Dermis blood vessel endothelial cell (primary cell): ENCODE results near the gene ATF7. TPM values are rescaled to one million over a fixed set of nuclear protein-coding genes. Genes with fewer than 3 reads are reported as not detected.
A peak's percentile ranks its signal among the peaks of the same experiment; 100 is the strongest.

ENCODE experiments used
- DNase-seq: peaks from one replicate; pipeline ENCODE4 v3.0.0; 2010
- total RNA-seq: library from RNA; depleted of rRNA; stranded (reverse); fragments of >200 nt; gene quantifications from 2 replicates; pipeline ENCODE4 v1.2.3, GENCODE V29; 2014

ATF7 gene
- total RNA-seq, 1 donor from 2014 or later = 12.9 TPM

GRCh38 chr12:53518381-53518780 lies 107.8 kb downstream of the ATF7 start:
- no peak for DNase-seq

DNA sequence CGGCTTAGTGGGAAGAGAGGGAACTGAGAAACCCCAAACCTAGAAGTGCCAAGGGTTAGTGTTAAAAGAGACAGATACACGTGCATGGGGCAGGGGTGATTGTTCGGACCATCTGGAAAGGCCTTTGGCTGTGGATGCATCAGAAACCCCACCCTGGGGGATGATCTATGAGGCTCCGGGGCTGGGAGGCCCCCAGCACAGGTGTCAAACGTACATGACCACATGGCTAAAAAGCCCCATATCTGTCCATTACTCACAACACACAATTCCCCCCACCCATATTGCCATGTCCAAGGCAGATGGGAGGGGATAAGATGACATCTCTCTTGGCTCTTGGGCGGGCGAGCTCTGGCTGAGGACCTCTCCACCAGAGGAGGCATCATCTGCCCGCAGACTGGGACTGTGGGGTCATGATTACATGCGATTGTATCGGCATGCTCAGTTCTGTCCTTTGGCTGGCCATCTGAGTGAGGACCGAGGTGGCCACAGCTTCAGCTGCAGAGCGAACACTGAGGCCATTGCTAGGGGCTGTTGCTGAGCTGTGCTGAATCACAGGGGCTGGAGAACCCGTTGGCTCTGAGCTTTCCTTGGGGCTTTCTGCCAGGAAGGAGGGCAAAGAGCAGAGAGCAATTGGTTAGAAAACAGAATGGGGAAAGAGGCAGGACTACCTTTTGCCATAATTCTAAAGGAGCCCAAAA lies 109.3 kb downstream of the ATF7 start:
- no peak for DNase-seq

DNA sequence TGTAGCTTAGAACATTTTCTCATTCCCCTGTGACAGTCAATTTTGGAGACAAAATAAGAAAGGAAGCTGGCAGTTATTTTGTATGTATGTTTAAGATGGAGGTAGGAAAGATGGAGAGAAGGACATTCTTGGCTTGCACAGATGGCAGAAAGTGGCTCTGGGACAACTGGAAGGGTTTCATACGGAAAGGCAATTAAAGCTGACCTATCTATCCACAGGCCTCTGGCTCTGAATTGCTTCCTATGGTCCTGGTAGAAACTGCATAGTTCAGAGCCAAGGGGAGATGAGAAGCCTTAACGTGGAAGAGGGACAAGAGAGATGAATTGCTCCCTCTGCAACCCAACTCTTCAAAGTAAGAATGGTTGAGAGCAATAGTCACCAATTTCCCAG lies 110.9 kb downstream of the ATF7 start:
- DNase-seq = no peak

GRCh38 chr12:53514628-53515290 lies 111.4 kb downstream of the ATF7 start:
- DNase-seq = no peak

DNA sequence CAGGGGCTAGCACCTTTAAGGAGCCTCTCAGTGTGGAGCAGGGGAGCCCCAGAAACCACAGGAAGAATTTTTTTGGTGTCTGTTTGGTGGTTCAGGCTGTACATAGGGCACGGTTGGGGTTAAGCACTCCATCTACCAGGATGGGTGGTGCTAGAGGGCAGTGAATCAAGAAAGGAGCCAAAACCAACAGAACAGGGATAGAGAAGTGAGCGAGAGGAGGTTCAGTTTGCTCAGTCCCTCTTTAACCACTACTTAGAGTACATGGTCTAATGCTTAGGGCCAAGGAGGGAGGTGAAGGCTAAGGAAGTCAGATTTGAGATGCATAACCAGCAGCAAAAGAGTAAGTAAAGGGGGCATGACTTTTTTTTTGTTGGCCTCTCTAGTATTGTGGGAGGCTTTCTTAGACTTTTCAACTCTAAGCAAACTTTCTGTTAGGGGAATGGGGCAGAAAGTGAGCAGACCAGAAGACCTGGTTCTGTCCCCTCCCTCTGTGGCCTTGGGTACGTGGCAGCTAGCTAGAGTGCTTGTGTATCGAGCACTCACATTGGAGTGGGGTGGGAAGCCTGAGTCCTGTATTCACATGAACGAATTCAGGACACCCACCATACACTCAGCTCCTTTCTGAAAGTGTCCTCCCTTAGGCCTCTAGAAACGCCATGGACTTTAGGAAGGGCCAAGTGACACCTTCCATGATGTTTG lies 112.3 kb downstream of the ATF7 start:
- no peak for DNase-seq

DNA sequence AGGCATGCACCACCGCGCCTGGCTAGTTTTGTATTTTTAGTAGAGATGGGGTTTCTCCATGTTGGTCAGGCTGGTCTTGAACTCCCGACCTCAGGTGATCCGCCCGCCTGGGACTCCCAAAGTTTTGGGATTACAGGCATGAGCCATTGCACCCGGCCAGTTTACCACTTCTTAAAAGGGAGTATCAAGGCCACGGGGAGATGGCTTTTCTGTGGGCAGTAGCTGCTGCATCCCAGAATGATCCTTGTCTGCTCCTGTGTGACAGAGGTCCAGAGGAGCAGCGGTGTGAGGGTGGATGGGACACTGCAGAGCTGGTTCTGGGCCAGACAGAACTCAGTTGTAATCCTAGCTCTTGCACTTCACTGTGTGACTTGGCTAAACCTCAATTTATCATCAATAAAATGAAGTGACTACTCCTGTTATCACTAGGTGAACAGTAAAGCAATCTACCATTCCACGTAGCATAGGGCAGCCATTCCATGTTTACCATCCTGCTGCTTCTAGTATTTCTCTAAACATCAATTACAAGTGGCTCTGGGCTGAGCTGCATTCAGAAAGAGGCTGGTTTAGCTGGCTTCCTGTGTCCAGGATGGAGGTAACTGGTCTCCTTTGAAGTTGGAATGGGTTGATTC lies 115.9 kb downstream of the ATF7 start:
- no peak for DNase-seq

DNA sequence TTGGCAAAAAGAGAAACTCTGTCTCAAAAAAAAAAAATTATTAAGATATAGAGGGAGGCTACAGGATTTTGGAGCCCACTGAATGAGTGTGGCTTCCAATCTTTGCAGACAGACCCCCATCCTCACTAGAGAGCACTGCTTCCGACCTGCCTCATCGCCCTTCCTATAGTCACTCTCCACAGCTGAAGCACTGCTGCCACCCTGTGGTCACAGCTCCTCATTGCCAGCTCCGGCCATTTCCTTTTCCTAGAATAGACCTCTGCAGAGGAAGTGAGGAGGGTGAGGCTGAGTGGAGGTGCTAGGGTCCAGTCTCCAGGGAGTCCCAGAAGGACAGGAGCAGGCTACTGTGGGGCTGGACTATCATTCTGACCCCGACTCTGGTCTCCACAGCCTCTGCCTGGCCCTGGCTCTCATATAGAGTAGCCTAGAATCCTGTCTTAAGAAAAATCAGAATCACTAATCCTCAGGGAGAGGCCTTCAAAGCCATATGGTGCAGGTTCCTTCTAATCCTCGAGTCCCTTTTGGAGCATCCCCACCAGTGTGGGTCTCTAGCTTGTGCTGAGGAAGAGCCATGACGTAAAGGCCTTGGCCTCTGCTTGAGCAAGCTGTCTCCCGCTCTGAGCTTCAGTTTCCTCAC lies 117.5 kb downstream of the ATF7 start:
- DNase-seq = peak; percentile 88

- no peak for DNase-seq
Observed at GRCh38 chr12:53507603-53507885, 118.6 kb downstream of the ATF7 start.

- no peak for DNase-seq
Observed at GRCh38 chr12:53506881-53507602, 119.1 kb downstream of the ATF7 start, which contains the start of gene NPFF. NPFF (minus strand) TSS chr12:53507484; CDS start chr12:53507474, 10 bp downstream.

DNA sequence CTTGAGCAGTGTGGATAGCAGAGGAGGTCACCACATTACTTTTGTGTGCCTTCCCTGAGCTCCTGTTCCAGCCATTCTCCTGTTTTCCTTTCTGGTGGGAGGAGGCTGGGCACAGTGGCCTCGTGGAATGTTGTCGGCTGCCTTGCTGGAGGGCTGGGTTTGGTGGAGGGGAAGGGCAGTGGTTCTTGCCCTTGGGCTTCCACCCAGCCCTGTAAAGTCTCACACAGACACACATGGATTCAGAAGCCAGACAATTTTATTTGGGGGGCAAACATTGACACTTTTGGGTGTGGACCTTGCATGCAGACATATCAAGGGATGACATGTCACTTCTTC lies 119.8 kb downstream of the ATF7 start:
- no peak for DNase-seq

DNA sequence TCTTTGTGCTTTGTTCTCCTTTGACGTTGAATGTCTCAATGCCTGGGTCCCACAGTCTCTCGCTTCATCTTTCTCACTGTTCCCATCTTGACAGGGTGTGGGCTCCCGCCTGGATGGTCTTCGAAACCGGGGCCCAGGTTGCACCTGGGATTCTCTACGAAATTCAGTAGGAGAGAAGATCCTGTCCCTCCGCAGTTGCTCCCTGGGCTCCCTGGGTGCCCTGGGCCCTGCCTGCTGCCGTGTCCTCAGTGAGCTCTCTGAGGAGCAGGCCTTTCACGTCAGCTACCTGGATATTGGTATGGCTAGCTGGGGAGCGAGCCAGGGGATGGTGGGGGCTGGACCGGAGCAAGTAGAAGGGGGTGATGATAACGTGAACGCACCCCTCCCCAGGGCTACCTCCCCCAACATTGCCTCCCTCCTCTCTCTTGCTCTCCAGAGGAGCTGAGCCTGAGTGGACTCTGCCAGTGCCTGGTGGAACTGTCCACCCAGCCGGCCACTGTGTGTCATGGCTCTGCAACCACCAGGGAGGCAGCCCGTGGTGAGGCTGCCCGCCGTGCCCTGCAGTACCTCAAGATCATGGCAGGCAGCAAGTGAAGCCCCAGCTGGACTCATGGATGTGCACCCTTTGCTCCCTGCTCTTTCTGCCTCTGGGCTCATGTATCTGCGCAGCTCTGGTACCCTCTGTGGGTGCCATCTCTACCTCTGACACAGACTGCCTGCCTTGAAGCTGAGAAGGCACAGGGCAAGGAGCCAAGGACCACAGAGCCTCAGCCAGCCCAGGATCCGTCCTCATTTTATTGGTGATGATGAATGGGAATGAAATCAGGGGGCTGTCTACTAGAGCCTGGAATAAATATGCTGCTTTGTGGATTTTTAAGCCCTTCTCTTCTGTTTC lies 120.4 kb downstream of the ATF7 start:
- DNase-seq = no peak

DNA sequence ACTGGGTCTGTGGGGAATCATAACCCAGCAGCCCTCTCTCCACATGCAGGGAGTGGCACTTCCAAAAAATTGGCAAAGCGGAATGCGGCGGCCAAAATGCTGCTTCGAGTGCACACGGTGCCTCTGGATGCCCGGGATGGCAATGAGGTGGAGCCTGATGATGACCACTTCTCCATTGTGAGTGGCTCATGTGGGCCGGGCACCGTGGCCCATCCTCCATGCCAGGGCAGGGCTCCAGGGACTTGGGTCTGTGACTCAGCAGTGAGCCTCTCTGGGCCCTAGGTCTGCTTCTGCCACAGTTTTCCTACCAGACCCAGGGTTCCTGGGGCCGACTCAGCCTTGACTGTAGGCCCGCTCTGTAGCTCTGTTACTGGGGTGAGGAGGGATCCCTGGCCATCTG lies 121.1 kb downstream of the ATF7 start:
- DNase-seq = no peak

- no peak for DNase-seq
Observed at GRCh38 chr12:53504004-53504920, 121.9 kb downstream of the ATF7 start.

DNA sequence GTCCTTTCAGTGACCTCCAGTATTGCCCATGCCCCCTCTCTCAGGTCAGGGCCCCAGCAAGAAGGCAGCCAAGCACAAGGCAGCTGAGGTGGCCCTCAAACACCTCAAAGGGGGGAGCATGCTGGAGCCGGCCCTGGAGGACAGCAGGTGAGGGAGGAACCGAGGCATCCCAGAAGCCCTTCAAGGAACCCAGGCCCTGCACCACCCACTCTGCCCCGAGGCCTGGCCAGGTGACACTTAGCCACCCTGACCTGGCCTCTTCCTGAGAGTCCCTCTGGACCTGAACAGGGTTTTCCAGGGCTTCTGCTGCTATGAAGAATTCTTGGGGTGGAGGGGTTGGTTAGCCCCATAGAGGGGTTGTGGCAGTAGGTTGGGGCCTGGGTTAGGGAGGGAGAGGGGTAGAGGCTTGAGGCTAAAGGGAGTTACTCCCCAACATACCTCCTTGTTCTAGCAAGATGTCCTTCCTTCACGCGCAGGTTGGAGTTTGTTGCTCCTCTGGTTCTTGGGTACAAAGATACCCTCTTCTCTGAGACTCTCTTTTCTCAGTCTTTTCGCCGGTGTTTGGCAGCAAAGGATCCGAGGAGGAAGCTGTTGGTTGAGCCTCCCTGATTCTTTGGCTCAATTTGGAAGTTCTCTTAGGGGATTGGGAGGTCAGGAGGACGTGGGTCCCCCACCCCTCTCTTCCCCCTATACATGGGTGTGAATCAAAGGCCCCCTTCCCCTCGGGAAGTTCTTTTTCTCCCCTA lies 123.0 kb downstream of the ATF7 start:
- no peak for DNase-seq

DNA sequence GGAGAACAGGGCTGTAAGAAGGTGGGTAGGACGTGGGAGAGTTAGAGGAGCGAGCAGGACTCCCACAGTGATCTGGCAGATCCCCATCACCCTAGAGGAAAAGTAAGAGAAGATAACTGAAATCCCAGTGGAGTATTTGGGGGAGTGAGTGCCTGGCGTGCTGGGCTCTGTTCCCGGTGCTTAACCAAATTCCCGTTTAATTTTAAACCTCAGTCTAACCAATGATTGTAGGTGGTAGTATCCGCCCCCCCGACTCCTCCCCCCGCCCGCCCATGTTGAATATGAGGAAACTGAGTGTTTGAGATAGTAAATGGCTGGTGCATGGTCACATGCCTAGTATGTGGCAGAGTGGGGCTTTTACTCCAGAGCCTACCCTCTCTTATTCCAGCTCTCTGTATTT lies 123.9 kb downstream of the ATF7 start:
- no peak for DNase-seq

- no peak for DNase-seq
Observed at GRCh38 chr12:53501615-53502181, 124.5 kb downstream of the ATF7 start.

- DNase-seq = peak; percentile 100
Observed at GRCh38 chr12:53500776-53501614, 125.2 kb downstream of the ATF7 start, which contains the start of gene TARBP2. TARBP2 (plus strand) TSS chr12:53501283; CDS start chr12:53501409, 126 bp downstream.

- peak; percentile 34 for DNase-seq
Observed at GRCh38 chr12:53500142-53500775, 125.9 kb downstream of the ATF7 start.
